Neuronal stem cell (in vitro differentiated cells): ENCODE results near the gene AUTS2. TPM values are rescaled to one million over a fixed set of nuclear protein-coding genes. Genes with fewer than 3 reads are reported as not detected.
A peak's percentile ranks its signal among the peaks of the same experiment; 100 is the strongest.

Experiments
- DNase-seq: peaks from one replicate; pipeline ENCODE4 v3.0.0-alpha.2; 2013; ENCODE audit warnings: low spot score
- H2AFZ ChIP-seq: one replicate; pipeline ENCODE4 v1.6.1; 2013; ENCODE audit warnings: mild to moderate bottlenecking, low read length, inconsistent platforms
- H2AK5ac ChIP-seq: 2 replicates; pipeline ENCODE4 v1.6.1; 2013; ENCODE audit warnings: low read depth, mild to moderate bottlenecking, inconsistent platforms, low read length, moderate library complexity, mixed read lengths
- H2BK120ac ChIP-seq: 2 replicates; pipeline ENCODE4 v1.6.1; 2013; ENCODE audit warnings: low read depth, mild to moderate bottlenecking, inconsistent platforms, low read length, moderate library complexity, mixed read lengths
- H2BK12ac ChIP-seq: one replicate; pipeline ENCODE4 v1.6.1; 2013; ENCODE audit warnings: low read length, inconsistent platforms
- H2BK15ac ChIP-seq: 2 replicates; pipeline ENCODE4 v1.6.1; 2013; ENCODE audit warnings: mild to moderate bottlenecking, low read length, inconsistent platforms, mixed read lengths
- H2BK5ac ChIP-seq: one replicate; pipeline ENCODE4 v1.6.1; 2013; ENCODE audit warnings: inconsistent platforms, mild to moderate bottlenecking, low read length, moderate library complexity
- H3K14ac ChIP-seq: one replicate; pipeline ENCODE4 v1.6.1; 2013; ENCODE audit warnings: low read length, inconsistent platforms
- H3K18ac ChIP-seq: 2 replicates; pipeline ENCODE4 v1.6.1; 2013; ENCODE audit warnings: low read length, inconsistent platforms
- H3K23ac ChIP-seq: 2 replicates; pipeline ENCODE4 v1.6.1; 2013; ENCODE audit warnings: low read depth, mild to moderate bottlenecking, mixed read lengths, low read length, inconsistent platforms; ENCODE audit not compliant: poor library complexity
- H3K27ac ChIP-seq: replicated peaks from 3 replicates; pipeline ENCODE4 v1.5.1; 2013; ENCODE audit warnings: low read length, inconsistent platforms
- H3K27me3 ChIP-seq, 3 experiments: 2 replicates each; pipeline ENCODE4 v1.6.1; 2013; ENCODE audit warnings: low read length in 3 of 3, mild to moderate bottlenecking in 2 of 3, inconsistent platforms in 1 of 3, low read depth in 1 of 3, mixed read lengths in 1 of 3, moderate library complexity in 1 of 3; ENCODE audit not compliant: control insufficient read depth in 3 of 3, insufficient read depth in 3 of 3
- H3K36me3 ChIP-seq, 2 donors: replicated peaks in 1 of 2; 2 replicates each; pipeline ENCODE4 v1.6.1; 2013; ENCODE audit warnings: low read length in 2 of 2; ENCODE audit not compliant: control insufficient read depth in 2 of 2, insufficient read depth in 2 of 2
- H3K4ac ChIP-seq: 2 replicates; pipeline ENCODE4 v1.6.1; 2013; ENCODE audit warnings: inconsistent platforms, mild to moderate bottlenecking, low read length, moderate library complexity
- H3K4me1 ChIP-seq, 2 donors: 1 replicate in 1 of 2; 2 replicates in 1 of 2; pipeline ENCODE4 v1.6.1; 2013; ENCODE audit warnings: low read length in 2 of 2, low read depth in 1 of 2; ENCODE audit not compliant: control insufficient read depth in 2 of 2, insufficient read depth in 1 of 2
- H3K4me2 ChIP-seq: one replicate; pipeline ENCODE4 v1.6.1; 2013; ENCODE audit warnings: mild to moderate bottlenecking, low read length, inconsistent platforms; ENCODE audit not compliant: insufficient read depth, poor library complexity, severe bottlenecking
- H3K4me3 ChIP-seq, 2 donors: 2 replicates each; pipeline ENCODE4 v1.5.1; 2013; ENCODE audit warnings: low read length in 2 of 2, mild to moderate bottlenecking in 2 of 2, inconsistent platforms in 1 of 2, moderate library complexity in 1 of 2
- H3K79me1 ChIP-seq: one replicate; pipeline ENCODE4 v1.6.1; 2013; ENCODE audit warnings: low read depth, mild to moderate bottlenecking, inconsistent platforms, low read length, moderate library complexity
- H3K9ac ChIP-seq: one replicate; pipeline ENCODE4 v1.6.1; 2013; ENCODE audit warnings: mild to moderate bottlenecking, low read depth, low read length, inconsistent platforms; ENCODE audit not compliant: poor library complexity
- H3K9me3 ChIP-seq, 2 donors: replicated peaks in 1 of 2; 2 replicates each; pipeline versions ENCODE3 to v1.6.1; 2013; ENCODE audit warnings: low read length in 2 of 2, mild to moderate bottlenecking in 2 of 2, inconsistent platforms in 1 of 2, low read depth in 1 of 2, mixed read lengths in 1 of 2, moderate library complexity in 1 of 2; ENCODE audit not compliant: control insufficient read depth in 2 of 2, insufficient read depth in 1 of 2
- H4K8ac ChIP-seq: one replicate; pipeline ENCODE4 v1.6.1; 2013; ENCODE audit warnings: low read depth, mild to moderate bottlenecking, inconsistent platforms, low read length, moderate library complexity
- H4K91ac ChIP-seq: one replicate; pipeline ENCODE4 v1.6.1; 2013; ENCODE audit warnings: low read length, low read depth, mild to moderate bottlenecking, inconsistent platforms; ENCODE audit not compliant: poor library complexity
- WGBS, 2 donors: extraction: QIAGEN DNeasy Blood & Tissue Kit; methylation state at CpG; one replicate each; pipeline ENCODE4 v1.1.7; 2013; ENCODE audit warnings: missing lambda C conversion rate in 2 of 2, mixed read lengths in 1 of 2; ENCODE audit not compliant: insufficient read length in 2 of 2, insufficient replicate concordance in 1 of 2; ENCODE audit errors: extremely low coverage in 2 of 2; 5-methylcytosine and 5-hydroxymethylcytosine counted together
- small RNA-seq: library from polyadenylated mRNA; stranded (forward); fragments of <200 nt; extraction: miRNeasy Mini kit (QIAGEN cat#:217004); gene quantifications from one replicate; pipeline ENCODE3, GENCODE V24; 2013; ENCODE audit not compliant: insufficient read depth

The AUTS2 gene

DNA sequence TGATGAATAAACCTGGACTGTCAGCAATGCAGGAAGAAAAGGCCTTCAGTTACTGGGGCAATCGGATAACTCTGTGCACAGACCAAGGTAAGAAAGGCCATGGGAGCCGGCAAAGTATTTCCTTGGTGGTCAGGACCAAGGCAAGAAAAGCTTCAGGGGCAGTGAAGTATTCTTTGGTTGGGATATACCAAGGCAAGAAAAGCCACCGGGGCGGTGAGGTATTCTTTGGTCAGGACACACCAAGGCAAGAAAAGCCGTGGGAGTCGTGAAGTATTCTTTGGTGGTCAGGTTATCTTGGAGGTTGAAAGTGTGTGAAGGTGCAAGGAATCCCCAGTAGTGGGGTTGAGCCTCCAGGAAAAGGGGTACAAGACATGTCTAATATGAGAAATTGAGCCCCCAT lies 1238.7 kb downstream of the AUTS2 start:
- no peak overlapping the region for H3K4me2 ChIP-seq
- no CpG with 5 or more reads among the region's 6 CpGs for WGBS, 2 donors
- H4K91ac ChIP-seq = no peak overlapping the region
- no peaks in the 10 kb centered on the region for H3K36me3 ChIP-seq
- no peak overlapping the region for H3K4ac ChIP-seq
- H3K14ac ChIP-seq = no peak overlapping the region
- no peaks in the 10 kb centered on the region for H3K79me1 ChIP-seq
- H2BK120ac ChIP-seq = no peak overlapping the region
- no peaks in the 10 kb centered on the region for H3K4me1 ChIP-seq
- no peak overlapping the region for H2AK5ac ChIP-seq
- no peak for DNase-seq
- H2BK12ac ChIP-seq = no peak overlapping the region
- no peak overlapping the region for H3K27ac ChIP-seq
- no peaks in the 10 kb centered on the region for H3K27me3 ChIP-seq
- no peak overlapping the region for H3K4me3 ChIP-seq
- H3K9ac ChIP-seq = no peak overlapping the region
- no peak overlapping the region for H2BK5ac ChIP-seq
- H2BK15ac ChIP-seq = no peak overlapping the region
- peak overlapping the region; percentile 43 for H2AFZ ChIP-seq
- H3K23ac ChIP-seq = no peak overlapping the region
- H4K8ac ChIP-seq = no peak overlapping the region
- peaks cover 3 to 13% of the 10 kb centered on the region in 2 donors for H3K9me3 ChIP-seq
- no peak overlapping the region for H3K18ac ChIP-seq

DNA sequence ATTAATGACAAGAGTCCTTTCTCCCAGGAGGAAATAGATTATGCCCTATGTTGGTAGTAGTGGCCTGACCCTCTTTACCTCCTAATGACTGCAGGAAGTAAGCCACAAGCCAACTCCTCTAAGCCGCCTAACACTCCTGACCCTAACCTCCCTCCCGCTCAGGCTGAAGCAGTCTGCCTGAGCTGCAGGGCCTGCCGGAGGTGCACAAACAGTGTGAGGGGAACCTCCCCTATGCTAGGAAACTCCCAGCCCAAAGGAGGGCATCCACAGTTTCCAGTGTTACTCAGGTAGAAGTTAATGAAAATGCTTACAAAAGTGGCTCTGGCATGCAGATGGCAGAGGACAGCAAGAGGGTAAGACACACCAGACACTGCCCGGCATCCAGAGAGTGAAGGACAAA lies 1239.3 kb downstream of the AUTS2 start:
- H3K27ac ChIP-seq = no peak overlapping the region
- H3K79me1 ChIP-seq = no peaks in the 10 kb centered on the region
- H3K4ac ChIP-seq = no peak overlapping the region
- H3K4me2 ChIP-seq = no peak overlapping the region
- no peak overlapping the region for H3K9ac ChIP-seq
- H3K4me1 ChIP-seq = no peaks in the 10 kb centered on the region
- H3K36me3 ChIP-seq = no peaks in the 10 kb centered on the region
- H4K8ac ChIP-seq = no peak overlapping the region
- no peak overlapping the region for H3K23ac ChIP-seq
- no peak overlapping the region for H3K4me3 ChIP-seq
- no peak overlapping the region for H2BK15ac ChIP-seq
- no CpG with 5 or more reads among the region's 4 CpGs for WGBS, 2 donors
- H3K18ac ChIP-seq = no peak overlapping the region
- DNase-seq = no peak
- H3K27me3 ChIP-seq = no peaks in the 10 kb centered on the region
- H2BK120ac ChIP-seq = no peak overlapping the region
- no peak overlapping the region for H2BK12ac ChIP-seq
- H2AFZ ChIP-seq = no peak overlapping the region
- peaks cover 3 to 13% of the 10 kb centered on the region in 2 donors for H3K9me3 ChIP-seq
- no peak overlapping the region for H2AK5ac ChIP-seq
- no peak overlapping the region for H2BK5ac ChIP-seq
- H4K91ac ChIP-seq = no peak overlapping the region
- no peak overlapping the region for H3K14ac ChIP-seq

DNA sequence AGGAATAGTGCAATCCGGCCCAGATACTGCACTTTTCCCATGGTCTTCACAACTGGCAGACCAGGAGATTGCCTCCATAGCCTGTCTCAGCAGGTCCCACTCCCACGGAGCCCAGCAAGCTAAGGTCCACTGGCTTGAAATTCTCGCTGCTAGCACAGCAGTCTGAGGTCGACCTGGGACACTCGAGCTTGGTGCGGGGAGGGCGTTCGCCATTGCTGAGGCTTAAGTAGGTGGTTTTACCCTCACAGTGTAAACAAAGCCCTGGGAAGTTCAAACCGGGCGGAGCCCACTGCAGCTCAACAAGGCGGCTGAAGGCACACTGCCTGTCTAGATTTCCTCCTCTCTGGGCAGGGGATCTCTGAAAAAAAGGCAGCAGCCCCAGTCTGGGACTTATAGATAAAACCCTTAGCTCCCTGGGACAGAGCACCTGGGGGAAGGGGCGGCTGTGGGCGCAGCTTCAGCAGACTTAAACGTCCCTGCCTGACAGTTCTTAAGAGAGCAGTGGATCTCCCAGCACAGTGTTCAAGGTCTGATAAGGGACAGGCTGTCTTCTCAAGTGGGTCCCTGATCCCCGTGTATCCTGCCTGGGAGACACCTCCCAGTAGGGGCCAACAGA lies 1240.1 kb downstream of the AUTS2 start:
- DNase-seq = no peak
- H2BK5ac ChIP-seq = no peak overlapping the region
- H3K4me1 ChIP-seq = no peaks in the 10 kb centered on the region
- no peaks in the 10 kb centered on the region for H3K79me1 ChIP-seq
- H2BK12ac ChIP-seq = no peak overlapping the region
- no peak overlapping the region for H2BK15ac ChIP-seq
- H3K36me3 ChIP-seq = no peaks in the 10 kb centered on the region
- H3K27ac ChIP-seq = no peak overlapping the region
- peaks cover 3 to 13% of the 10 kb centered on the region in 2 donors for H3K9me3 ChIP-seq
- H4K8ac ChIP-seq = no peak overlapping the region
- H3K4me3 ChIP-seq = no peak overlapping the region
- H3K27me3 ChIP-seq = no peaks in the 10 kb centered on the region
- H3K4me2 ChIP-seq = no peak overlapping the region
- H3K23ac ChIP-seq = no peak overlapping the region
- H4K91ac ChIP-seq = no peak overlapping the region
- no CpG with 5 or more reads among the region's 15 CpGs for WGBS, 2 donors
- H3K9ac ChIP-seq = no peak overlapping the region
- H2AK5ac ChIP-seq = no peak overlapping the region
- no peak overlapping the region for H2AFZ ChIP-seq
- H2BK120ac ChIP-seq = no peak overlapping the region
- H3K14ac ChIP-seq = peak overlapping the region; percentile 21
- H3K18ac ChIP-seq = no peak overlapping the region
- no peak overlapping the region for H3K4ac ChIP-seq

Small RNA genes lying within 50 kb of the gene (small RNA-seq; reads per million reads assigned to genes)
- gene AC073873.1 = not detected
